ENCODE data around the gene VIPR2.

Gene VIPR2

GRCh38 chr7:159035571-159036073 is 109.0 kb downstream of the VIPR2 start:
- DNase-seq: no peak

GRCh38 chr7:159034988-159035387 is 109.7 kb downstream of the VIPR2 start:
- DNase-seq: no peak

- DNase-seq: no peak
These were observed 110.3 kb downstream of the VIPR2 start for GRCh38 chr7:159034394-159034793.

- no peak for DNase-seq
These were observed 110.7 kb downstream of the VIPR2 start for GRCh38 chr7:159033956-159034355.

GRCh38 chr7:159033473-159033825 is 111.2 kb downstream of the VIPR2 start:
- no peak for DNase-seq

GRCh38 chr7:159032753-159033472 is 111.8 kb downstream of the VIPR2 start:
- no peak for DNase-seq

- DNase-seq: no peak
These were observed 112.3 kb downstream of the VIPR2 start for GRCh38 chr7:159032322-159032721.

- no peak for DNase-seq
These were observed 112.9 kb downstream of the VIPR2 start for GRCh38 chr7:159031750-159032149.

- DNase-seq: no peak
These were observed 113.4 kb downstream of the VIPR2 start for GRCh38 chr7:159031135-159031701.

- DNase-seq: no peak
These were observed 114.1 kb downstream of the VIPR2 start for GRCh38 chr7:159030490-159031134.

- no peak for DNase-seq
These were observed 115.9 kb downstream of the VIPR2 start for GRCh38 chr7:159028508-159029401.

- DNase-seq: no peak
These were observed 116.7 kb downstream of the VIPR2 start for GRCh38 chr7:159027789-159028507.

GRCh38 chr7:159027056-159027788 is 117.4 kb downstream of the VIPR2 start:
- no peak for DNase-seq

GRCh38 chr7:159026271-159027055 is 118.2 kb downstream of the VIPR2 start:
- no peak for DNase-seq

GRCh38 chr7:159025161-159025779 is 119.4 kb downstream of the VIPR2 start:
- DNase-seq: no peak

- DNase-seq: no peak
These were observed 120.3 kb downstream of the VIPR2 start for GRCh38 chr7:159024280-159024951.

- no peak for DNase-seq
These were observed 120.9 kb downstream of the VIPR2 start for GRCh38 chr7:159023746-159024145.

GRCh38 chr7:159023206-159023605 is 121.5 kb downstream of the VIPR2 start:
- no peak for DNase-seq

GRCh38 chr7:159022238-159022993 is 122.3 kb downstream of the VIPR2 start:
- DNase-seq: no peak
